GM21786 (cell line): ENCODE data around the gene LACTBL1.
A peak's percentile ranks its signal among the peaks of the same experiment; 100 is the strongest.
"Not testable (repeated sequence)": the region's sequence is repeated elsewhere in the genome, so short reads cannot be mapped to it uniquely, and the experiment has no call there.

Experiments
- ATAC-seq: cut with Tn5 transposase; IDR thresholded peaks from one replicate; pipeline ENCODE4 v1.9.1; 2021; ENCODE audit not compliant: unreplicated experiment

LACTBL1 gene, protein sequence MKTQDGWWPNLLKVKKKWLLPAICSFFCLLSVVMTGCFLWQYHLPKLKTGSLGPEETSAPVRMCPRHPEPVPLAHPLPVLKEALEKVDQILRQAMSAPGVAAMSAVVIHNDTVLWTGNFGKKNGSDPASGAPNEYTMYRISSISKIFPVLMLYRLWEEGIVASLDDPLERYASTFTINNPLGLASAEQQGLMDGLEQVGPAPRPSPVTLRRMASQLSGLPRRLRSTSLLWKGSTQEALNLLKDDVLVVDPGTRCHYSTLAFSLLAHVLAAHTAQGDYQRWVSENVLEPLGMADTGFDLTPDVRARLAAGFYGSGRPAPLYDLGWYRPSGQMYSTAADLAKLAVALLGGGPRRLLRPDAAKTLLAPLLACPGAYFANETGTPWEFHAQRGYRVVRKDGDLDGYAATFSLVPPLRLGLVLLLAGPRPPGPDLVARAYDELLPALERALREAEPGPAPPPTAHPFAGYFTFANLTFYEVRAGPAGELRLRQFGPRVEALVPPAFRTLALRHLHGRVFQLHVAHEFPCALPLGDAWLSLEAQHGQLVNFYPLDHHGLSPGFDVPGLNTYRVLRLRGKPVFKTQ

DNA sequence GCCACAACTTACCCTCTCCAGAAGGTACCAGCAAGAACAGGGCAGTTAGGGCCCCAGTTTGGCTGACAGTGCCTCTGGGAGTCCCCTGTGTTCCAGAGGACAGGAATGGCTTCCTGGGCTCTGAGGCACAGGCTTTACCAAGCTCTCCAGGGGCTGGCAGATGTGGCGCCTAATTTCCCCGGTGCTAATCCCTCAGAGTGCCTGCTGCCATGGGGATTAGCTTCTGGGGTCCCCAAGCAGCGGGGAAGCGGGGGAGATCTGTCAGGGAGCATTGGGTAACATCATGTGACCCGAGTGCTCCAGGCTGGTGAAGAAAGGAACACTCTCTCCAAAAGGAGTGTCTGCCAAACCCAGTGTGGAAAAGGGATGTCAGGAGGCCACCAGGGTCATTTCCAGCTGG, at the start of gene LACTBL1:
Gene LACTBL1 (minus strand): TSS at position 107 of the 400 bp plus-strand sequence. CDS start 550 bp downstream, outside the sequence.
- ATAC-seq, result no peak

DNA sequence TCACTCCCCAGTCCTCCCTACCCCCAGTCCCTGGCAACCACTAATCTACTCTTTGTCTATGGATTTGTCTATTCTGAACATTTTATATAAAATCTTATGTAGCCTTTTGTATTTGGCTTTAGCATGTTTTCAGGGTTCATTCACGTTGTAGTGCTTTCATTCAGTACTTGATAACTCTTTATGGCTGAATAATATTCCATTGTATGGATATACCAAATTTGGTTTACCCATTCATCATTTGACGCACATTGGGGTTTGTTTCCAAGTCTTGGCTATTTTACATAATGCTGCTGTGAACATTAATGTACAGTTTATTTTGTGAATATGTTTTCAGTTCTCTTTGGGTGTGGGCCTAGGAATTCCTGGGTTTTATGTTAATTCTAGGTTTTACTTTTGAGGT, 49.2 kb upstream of the LACTBL1 start:
- ATAC-seq, result no peak

DNA sequence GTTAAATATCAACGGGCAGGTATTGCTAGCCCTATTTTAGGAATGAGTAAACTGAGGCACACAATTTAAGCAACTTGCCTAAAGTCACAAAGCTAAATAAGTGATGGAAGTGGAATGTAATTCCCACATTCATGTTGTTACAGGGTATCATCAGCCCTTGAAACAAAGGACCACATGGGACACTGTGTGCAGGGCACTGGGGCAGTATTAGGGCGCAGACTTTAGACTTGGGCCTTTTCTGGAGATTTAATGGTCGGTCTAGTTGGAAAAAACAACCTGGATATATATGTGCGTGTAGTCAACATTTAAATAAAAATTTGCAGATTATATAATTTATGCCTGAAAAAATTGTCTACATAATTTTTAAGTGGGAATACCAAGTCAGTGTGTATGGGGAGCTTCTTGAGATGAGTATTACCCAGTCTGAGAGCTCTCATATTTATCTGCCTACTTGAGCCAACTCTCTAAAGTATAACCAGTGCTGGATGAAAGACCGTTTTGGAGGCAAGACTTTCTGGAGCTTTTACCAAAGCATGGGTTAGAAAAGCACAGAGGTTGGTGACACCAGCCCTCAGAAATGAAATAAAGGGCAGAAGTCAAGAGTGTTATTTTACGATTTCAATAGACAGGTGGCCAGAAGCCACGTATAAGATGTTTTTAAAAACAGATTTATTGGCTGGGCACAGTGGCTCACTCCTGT, 48.2 kb upstream of the LACTBL1 start:
- no peak for ATAC-seq

DNA sequence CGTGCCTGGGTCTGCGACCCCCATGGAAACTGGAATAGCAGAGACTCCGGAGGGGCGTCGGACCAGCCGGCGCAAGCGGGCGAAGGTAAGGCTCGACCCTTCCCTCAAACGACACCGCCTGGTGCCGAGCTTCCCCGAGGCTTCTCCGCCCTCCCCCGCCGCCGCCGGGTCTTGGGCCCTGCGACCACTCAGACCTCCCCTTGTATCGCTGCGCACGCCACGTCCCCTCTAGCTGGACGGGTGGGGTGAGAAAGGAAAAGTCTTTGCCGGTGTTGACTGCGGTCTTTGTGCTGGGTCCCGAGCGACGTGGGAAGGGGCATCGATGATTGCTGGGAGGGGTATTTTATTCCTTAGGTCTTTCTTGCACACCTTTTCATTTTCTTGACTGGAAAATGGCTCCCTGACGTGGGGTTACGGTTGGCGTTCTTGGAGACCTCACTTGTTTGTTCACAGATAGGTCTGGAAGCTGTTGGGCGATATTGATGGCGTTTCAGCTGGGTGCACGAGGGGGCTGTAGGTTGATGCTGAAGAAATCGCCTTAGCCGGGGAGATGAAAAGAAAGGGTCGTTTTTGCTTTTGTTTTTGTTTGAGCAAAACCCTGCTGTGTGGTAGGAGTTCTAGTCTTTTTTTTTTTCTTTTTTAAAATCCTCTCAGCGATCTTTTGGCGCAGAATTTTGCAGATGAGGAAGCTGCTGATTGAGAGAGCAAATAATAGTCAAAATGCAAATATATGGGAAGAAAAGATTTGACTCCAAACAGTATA, 47.4 kb upstream of the LACTBL1 start:
- ATAC-seq, result peak; percentile 8

DNA sequence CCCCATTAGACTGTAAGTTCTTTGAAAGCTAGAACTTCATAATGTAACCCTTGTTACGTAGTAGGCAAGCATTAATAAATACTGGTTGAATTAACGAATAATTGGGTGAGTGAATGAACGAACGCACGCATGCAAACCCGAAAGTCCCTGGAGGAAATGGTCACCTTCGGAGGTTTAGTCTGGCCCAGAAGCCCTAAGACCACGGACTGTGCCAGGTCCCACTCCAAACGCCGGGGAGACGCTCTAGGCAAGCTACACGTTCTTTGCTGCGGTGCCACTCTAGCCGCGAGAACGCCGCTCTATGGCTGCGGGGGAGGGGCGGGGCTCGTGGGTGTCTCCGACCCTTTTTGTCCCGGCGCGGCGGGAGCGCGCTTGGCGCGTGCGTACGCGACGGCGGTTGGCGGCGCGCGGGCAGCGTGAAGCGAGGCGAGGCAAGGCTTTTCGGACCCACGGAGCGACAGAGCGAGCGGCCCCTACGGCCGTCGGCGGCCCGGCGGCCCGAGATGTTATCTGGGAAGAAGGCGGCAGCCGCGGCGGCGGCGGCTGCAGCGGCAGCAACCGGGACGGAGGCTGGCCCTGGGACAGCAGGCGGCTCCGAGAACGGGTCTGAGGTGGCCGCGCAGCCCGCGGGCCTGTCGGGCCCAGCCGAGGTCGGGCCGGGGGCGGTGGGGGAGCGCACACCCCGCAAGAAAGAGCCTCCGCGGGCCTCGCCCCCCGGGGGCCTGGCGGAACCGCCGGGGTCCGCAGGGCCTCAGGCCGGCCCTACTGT, 46.6 kb upstream of the LACTBL1 start, which contains the start of gene KDM1A:
Gene KDM1A (plus strand): TSS at position 375 of the 769 bp plus-strand sequence. CDS start 129 bp downstream, at position 504.
- ATAC-seq, result peak; percentile 90

DNA sequence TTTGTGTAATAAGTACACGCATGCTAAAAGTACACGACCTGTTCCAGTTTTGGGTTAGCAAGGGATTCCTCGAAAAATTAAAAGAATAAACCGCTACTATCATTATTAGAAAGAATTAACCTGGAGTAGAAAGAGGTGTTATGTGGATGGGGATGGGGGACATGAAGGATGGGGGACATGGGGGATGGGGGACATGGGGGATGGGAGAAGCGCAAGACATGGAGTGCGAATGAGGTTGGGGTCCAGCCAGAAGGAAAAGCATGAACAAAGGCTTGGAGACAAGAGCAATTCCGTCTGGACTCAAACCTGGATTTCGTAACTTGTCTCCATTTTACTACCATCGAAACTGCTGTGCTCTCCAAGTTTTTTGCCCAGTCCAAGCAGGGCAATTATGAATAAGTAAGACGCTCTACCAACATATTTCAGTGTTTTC, 46.0 kb upstream of the LACTBL1 start:
- ATAC-seq, result no peak

DNA sequence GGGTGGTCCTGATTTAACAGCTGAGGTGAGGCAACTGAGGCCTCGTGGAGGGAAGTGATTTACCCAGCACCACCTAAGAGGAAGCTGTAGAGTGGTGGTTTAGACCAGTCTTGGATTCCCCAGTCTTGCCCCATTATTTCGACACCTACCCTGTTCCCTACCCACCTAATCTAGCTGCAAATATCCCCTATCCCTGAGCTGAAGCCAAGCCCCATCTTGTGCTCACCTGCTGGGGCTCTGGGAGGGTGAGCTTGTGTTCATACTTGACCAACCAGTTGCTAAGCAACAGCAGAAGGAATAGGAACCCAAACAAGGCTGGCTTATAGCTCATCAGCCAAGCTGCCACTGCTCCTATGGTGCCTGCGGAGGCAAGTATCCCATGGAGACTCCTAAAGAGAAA, 41.0 kb upstream of the LACTBL1 start:
- no peak for ATAC-seq

DNA sequence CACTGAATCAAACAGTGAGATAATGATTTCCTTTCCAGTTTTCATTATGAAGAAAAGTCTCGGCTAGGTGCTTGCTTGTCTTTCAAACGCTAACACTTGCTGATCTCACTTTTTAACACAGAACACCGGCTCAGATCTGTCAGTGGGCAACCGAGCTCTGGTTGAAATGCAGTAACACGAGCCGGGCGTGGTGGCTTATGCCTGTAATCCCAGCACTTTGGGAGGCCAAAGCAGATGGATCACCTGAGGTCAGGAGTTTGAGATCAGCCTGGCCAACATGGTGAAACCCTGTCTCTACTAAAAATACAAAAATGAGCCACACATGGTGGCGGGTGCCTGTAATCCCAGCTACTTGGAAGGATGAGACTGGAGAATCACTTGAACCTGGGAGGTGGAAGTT, 37.4 kb upstream of the LACTBL1 start:
- ATAC-seq, result not testable (repeated sequence)

DNA sequence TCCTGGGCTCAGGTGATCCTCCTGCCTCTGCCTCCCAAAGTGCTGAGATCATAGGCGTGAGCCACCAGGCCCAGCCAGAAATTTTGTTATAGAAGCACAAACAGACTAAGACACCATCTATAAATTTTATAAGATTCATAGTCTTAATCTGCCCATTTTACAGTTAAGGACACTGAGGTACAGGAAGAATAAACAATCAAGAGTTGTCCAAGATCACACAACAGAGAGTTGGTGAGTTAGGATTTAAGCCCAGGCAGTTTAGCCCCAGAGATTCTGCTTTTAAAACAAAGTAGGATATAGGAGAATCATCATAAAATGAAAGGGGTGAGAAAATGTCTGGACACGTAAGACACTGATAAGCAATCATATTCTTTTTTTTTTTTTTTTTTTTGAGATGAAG, 36.2 kb upstream of the LACTBL1 start:
- ATAC-seq, result no peak

DNA sequence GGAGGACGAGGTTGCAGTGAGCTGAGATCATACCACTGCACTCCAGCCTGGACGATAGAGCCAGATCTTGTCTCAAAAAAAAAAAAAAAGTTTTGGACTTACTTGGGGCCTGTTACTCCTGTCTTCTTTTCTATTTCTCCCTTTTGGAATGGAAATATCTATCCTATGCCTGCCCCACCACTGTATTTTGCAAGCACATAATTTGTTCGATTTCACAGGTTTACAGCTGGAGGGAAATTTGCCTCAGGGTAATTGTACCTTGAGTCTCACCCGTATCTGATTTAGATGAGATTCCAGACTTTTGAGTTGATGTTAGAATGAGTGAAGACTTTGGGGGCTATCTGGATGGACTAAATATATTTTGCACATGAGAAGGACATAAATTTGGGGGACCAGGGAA, 34.4 kb upstream of the LACTBL1 start:
- no peak for ATAC-seq

DNA sequence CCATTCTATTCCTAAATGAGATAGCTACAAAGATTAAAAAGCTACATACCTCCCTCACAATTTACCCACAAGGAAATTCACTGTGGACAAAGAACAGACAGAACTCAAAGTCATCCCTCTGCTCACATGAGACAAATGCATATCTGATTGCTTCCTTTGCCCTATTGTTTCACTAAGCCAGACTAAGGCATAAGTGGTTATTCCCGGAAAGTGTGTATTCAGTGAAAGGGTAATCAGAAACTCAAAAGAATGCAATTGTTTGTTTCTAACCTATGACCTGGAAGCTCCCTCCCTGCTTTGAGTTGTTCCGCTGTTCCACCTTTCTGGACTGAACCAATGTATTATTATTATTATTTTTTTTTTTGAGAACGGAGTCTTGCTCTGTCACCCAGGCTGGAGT, 32.1 kb upstream of the LACTBL1 start:
- ATAC-seq, result not testable (repeated sequence)

DNA sequence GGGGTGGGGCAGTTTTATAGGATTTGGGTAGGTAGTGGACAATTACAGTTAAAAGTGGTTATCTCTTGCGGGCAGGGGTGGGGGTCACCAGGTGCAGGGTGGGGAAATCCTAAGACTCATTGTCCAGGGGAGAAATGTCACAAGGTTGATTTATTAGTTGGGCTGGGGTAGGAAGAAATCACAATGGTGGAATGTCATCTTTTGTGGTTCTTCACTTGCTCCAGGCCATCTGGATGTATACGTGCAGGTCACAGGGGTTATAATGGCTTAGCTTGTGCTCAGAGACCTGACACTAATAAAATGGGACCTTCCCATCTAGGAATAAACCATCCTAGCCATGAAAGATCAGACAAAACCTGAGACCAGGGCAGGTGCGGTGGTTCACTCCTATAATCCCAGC, 31.4 kb upstream of the LACTBL1 start:
- no peak for ATAC-seq

DNA sequence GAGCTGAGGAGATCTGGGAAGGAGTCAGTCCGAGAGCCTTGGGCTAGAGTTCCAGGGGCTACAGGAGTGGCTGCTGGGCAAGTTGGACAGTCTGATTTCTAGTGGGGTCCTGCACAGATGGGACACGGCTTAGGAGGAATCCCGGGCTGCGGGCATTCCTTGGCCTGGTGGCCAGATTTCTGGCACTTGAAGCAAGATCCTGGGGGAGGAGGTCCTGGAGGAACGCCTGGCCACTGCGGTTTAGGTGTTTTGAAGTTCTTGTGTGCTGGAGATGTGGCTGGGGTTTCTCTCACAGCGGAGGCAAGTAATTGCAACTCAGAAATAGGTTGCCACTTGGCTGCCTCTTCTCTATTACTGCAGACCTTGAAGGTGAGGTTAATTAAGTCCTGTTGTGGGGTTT, 29.6 kb upstream of the LACTBL1 start:
- ATAC-seq, result not testable (repeated sequence)

DNA sequence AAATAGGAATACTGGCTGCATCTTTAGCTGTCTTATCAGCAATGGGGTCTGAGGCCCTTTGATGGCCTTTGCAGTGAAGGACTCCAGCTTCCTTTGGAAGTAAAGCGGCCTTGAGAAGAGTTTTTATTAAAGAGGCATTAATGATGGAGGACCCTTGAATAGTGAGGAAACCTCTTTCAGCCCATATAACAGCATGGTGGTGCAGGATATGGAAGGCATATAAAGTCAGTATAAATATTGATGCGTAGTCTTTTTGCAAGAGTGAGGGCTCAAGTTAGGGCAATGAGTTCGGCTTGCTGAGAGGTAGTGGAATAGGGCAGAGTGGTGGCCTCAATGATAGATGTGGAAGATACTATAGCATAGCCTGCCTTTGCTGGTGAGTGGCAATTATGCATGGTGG, 27.5 kb upstream of the LACTBL1 start:
- not testable (repeated sequence) for ATAC-seq

DNA sequence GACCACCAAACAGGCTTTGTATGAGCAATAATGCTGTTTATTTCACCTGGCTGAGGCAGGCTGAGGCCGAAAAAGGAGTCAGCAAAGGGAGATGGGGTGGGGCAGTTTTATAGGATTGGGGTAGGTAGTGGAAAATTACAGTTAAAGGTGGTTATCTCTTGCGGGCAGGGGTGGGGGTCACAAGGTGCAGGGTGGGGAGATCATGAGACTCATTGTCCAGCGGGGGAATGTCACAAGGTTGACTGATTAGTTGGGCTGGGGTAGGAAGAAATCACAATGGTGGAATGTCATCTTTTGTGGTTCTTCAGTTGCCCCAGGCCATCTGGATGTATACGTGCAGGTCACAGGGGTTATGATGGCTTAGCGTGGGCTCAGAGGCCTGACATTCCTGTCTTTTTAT, 24.9 kb upstream of the LACTBL1 start:
- ATAC-seq, result not testable (repeated sequence)

DNA sequence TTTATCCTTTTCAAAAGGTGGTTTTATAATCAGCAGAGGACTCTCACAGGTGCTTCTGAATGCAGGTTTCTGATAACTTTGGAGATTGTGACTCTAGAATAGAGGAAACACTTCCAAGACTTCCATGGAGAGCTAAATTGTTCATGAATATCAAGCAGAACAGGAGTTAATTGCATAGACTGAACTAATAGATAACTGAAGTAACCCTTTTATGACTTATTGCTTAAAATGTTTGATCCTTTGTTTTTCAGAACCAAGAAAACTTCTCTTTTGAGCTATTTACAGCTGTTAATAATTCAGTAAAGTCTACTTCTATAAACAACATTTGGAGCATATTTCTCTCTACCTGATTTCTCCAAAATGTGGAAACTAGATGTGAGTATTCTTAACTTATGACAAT, 23.1 kb upstream of the LACTBL1 start:
- ATAC-seq, result no peak

DNA sequence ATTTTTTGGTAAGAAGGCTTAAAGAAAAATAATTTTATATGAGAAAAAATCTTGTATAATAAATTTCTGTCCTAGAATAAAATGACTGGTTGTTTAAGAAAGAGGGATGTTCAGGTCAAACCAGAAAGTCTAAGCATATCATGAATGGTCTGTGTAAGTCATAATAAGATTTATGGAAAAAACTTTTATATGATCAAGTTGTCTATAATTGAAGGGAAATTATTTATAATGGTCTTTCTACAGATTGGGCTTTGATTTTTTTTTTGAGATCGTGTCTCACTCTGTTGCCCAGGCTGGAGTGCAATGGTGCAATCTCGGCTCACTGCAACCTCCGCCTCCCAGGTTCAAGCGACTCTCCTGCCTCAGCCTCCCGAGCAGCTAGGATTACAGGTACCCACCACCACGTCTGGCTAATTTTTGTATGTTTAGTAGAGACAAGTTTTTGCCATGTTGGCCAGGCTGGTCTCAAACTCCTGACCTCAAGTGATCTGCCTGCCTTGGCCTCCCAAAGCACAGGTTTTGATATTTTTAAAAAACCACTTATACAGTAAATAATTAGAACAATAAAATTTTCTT, 20.6 kb upstream of the LACTBL1 start:
- not testable (repeated sequence) for ATAC-seq

DNA sequence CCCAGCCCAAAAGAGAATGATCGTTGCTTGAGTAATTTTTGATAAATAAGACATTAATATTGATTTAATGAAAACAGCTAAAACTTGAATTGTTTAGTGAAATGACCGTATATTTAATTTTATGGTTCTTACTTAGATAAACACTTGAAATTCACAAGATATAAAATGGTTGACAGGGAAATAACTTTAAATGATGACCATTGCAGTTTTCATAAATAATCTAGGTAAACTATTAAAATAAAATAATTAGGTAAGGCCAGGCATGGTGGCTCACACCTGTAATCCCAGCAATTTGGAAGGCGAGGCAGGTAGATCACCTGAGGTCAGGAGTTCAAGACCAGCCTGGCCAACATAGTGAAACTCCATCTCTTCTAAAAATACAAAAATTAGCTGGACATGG, 19.7 kb upstream of the LACTBL1 start:
- ATAC-seq, result not testable (repeated sequence)

DNA sequence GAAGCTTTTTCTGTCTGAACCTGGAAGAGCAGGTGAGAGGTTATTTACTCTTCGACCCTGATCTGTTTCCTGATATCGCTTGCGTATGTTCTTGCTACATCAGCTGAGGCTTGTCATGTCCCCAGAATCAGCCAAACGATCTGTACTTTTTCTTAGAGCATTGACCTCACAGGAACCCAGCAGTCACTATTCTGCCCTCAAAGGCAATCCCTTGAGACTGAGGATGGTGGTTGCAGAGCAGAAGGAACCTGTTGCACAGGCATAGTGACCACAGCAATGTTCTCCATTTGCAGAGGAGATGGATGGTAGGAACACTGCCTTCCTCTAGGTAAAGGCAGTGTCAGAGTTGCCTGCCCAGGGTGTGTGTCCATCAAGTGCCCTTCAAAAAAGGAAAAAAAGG, 11.3 kb upstream of the LACTBL1 start:
- ATAC-seq, result no peak

DNA sequence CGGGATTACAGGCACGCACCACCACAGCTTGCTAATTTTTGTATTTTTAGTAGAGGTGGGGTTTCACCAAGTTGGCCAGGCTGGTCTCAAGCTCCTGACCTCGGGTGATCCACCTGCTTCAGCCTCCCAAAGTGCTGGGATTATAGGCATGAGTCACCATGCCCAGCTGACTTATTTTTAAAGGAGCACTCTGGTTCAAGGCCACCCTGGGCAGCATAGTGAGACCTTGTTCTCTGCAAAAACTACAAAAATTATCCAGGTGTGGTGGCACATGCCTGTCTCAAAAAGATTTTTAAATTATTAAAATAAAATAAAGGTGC, 7.8 kb upstream of the LACTBL1 start:
- not testable (repeated sequence) for ATAC-seq
